Progenitor cell of endocrine pancreas (in vitro differentiated cells): ENCODE measurements around the gene CALY. TPM values are rescaled to one million over a fixed set of nuclear protein-coding genes. Genes with fewer than 3 reads are reported as not detected.

Experiments
- DNase-seq: peaks from one replicate; pipeline ENCODE4 v3.0.0; 2021; ENCODE audit warnings: low spot score; ENCODE audit not compliant: unreplicated experiment
- H3K27ac Mint-ChIP-seq: 2 replicates; pipeline ENCODE4 v1.8.0; 2021; ENCODE audit warnings: mild to moderate bottlenecking, moderate library complexity, mixed read lengths
- H3K27me3 Mint-ChIP-seq: 2 replicates; pipeline ENCODE4 v1.8.0; 2021; ENCODE audit warnings: mixed read lengths
- H3K36me3 Mint-ChIP-seq: 2 replicates; pipeline ENCODE4 v1.8.0; 2022; ENCODE audit warnings: mixed read lengths; ENCODE audit not compliant: insufficient read depth
- H3K4me1 Mint-ChIP-seq: 2 replicates; pipeline ENCODE4 v1.8.0; 2021; ENCODE audit warnings: low read depth, mixed read lengths
- H3K4me3 Mint-ChIP-seq: 2 replicates; pipeline ENCODE4 v1.8.0; 2021; ENCODE audit warnings: low read depth, mild to moderate bottlenecking, moderate library complexity, mixed read lengths
- H3K9me3 Mint-ChIP-seq: 2 replicates; pipeline ENCODE4 v1.8.0; 2021; ENCODE audit warnings: low read depth, mixed read lengths
- CTCF ChIP-seq: fragments of 200-600 bp; sonication (generic); IDR thresholded peaks from one replicate; pipeline ENCODE4 v1.5.0; 2021; ENCODE audit warnings: antibody characterized with exemption, mild to moderate bottlenecking; ENCODE audit not compliant: unreplicated experiment
- total RNA-seq: library from RNA; stranded (reverse); gene quantifications from 2 replicates; pipeline ENCODE4 v1.2.1, GENCODE V29; 2021

The CALY gene
- total RNA-seq, 1 donor from 2014 or later, result 2.5 TPM

DNA sequence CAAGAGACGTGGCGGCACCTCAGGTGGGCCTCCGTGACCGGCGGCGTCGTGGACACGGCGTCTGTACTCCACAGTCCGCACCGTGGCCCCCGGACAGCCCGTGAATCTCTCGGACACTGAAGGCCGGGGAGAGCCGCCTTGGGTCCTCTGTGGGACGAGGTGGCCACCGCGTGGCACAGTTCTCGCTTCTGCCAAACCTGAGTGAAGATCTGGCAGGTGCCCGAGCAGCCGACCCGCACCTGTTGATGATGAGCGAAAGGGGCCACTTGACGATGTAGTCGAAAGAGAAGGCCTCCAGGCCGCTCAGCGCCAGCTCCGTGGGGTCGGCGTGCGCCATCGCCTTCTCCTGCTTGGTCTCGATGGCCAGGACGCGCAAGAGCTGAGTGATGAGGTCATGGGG, 51.5 kb downstream of the CALY start:
- no peaks in the 10 kb centered on the region for H3K9me3 Mint-ChIP-seq
- peaks cover 31% of the 10 kb centered on the region for H3K36me3 Mint-ChIP-seq
- H3K27ac Mint-ChIP-seq, result no peak overlapping the region
- no peaks in the 10 kb centered on the region for H3K27me3 Mint-ChIP-seq
- DNase-seq, result no peak
- no peak overlapping the region for H3K4me3 Mint-ChIP-seq
- no peak for TF ChIP-seq CTCF
- H3K4me1 Mint-ChIP-seq, result peaks cover 3% of the 10 kb centered on the region

GRCh38 chr10:133283931-133284330, 52.8 kb downstream of the CALY start:
- H3K4me1 Mint-ChIP-seq, result peaks cover 6% of the 10 kb centered on the region
- no peaks in the 10 kb centered on the region for H3K27me3 Mint-ChIP-seq
- no peak for DNase-seq
- H3K9me3 Mint-ChIP-seq, result no peaks in the 10 kb centered on the region
- no peak for TF ChIP-seq CTCF
- peaks cover 27% of the 10 kb centered on the region for H3K36me3 Mint-ChIP-seq
- H3K4me3 Mint-ChIP-seq, result no peak overlapping the region
- no peak overlapping the region for H3K27ac Mint-ChIP-seq

DNA sequence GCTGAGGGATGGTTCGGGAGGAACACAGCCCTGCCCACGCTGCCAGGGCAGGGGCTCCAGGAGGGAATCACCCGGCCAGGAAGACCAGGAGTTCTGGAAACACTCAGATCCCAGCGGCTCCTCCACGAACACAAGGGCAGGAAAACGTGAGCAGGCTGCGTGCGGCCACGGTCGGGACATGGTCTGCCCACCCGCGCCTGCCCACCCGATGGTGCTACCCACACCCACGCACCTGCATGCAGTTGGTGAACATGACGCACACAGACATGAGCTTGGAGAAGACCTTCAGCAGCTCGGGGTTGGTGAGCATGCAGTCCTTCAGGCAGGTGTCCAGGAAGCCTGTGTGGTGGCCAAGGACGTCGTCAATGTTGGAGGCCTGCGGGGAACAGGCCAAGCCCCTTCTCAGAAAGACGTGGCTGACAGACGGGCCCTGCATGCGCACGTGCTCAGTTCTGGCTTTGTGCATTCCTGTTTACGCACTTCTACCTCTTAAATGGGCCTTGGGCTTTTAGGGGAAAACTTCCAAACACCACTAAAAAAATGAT, 53.8 kb downstream of the CALY start:
- DNase-seq, result no peak
- Mint-ChIP-seq H3K4me1 (peaks cover 15% of the 10 kb centered on the region), H3K36me3 (peaks cover 25% of the 10 kb centered on the region), H3K27ac (no peak overlapping the region), H3K27me3 (no peaks in the 10 kb centered on the region), H3K9me3 (no peaks in the 10 kb centered on the region), H3K4me3 (no peak overlapping the region)
- no peak for TF ChIP-seq CTCF

- no peaks in the 10 kb centered on the region for H3K9me3 Mint-ChIP-seq
- H3K4me3 Mint-ChIP-seq, result no peak overlapping the region
- H3K27me3 Mint-ChIP-seq, result no peaks in the 10 kb centered on the region
- H3K36me3 Mint-ChIP-seq, result peaks cover 19% of the 10 kb centered on the region
- H3K4me1 Mint-ChIP-seq, result peaks cover 21% of the 10 kb centered on the region
- H3K27ac Mint-ChIP-seq, result no peak overlapping the region
- no peak for DNase-seq
- TF ChIP-seq CTCF, result no peak
Observed at GRCh38 chr10:133281628-133282372, 54.9 kb downstream of the CALY start.

DNA sequence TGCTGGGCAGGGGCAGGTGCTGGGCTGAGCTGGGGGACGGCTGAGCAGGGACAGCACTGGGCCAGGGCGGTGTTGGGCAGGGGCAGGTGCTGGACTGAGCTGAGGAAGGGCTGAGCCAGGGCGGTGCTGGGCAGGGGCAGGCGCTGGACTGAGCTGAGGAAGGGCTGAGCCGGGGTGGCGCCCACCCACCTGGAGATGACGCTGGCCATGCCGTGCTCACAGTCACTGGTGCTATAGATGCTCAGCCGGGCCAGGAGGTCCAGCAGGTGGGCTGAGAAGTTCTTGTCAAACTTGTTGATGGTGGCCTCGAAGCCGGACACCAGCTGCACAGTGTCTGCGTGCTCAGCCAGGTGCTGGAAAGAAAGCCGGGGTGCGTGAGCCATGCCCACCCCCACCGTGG, 55.6 kb downstream of the CALY start:
- no peak overlapping the region for H3K27ac Mint-ChIP-seq
- H3K4me3 Mint-ChIP-seq, result no peak overlapping the region
- H3K36me3 Mint-ChIP-seq, result peaks cover 13% of the 10 kb centered on the region
- no peaks in the 10 kb centered on the region for H3K9me3 Mint-ChIP-seq
- no peak for DNase-seq
- peaks cover 21% of the 10 kb centered on the region for H3K4me1 Mint-ChIP-seq
- TF ChIP-seq CTCF, result no peak
- H3K27me3 Mint-ChIP-seq, result no peaks in the 10 kb centered on the region
